Activated naive CD8-positive, alpha-beta T cell treated with anti-CD3 and anti-CD28 coated beads, Interleukin-2, amount 50 U/mL, for 24 hours (primary cell): ENCODE data around the gene DENND6A.
"Not testable (repeated sequence)": the region's sequence is repeated elsewhere in the genome, so short reads cannot be mapped to it uniquely, and the experiment has no call there.

Experiments used
- ATAC-seq: fragments of 150-1000 bp; cut with Tn5 transposase; one replicate; pipeline ENCODE4 v1.10.0; 2021
- DNase-seq: peaks from one replicate; pipeline ENCODE4 v3.0.0; 2021
- H3K27ac Mint-ChIP-seq: one replicate; pipeline ENCODE4 v1.8.0; 2021; ENCODE audit warnings: mild to moderate bottlenecking, mixed read lengths
- H3K27me3 Mint-ChIP-seq: one replicate; pipeline ENCODE4 v1.8.0; 2021; ENCODE audit warnings: mixed read lengths
- H3K36me3 Mint-ChIP-seq: one replicate; pipeline ENCODE4 v1.8.0; 2021; ENCODE audit warnings: low read depth, mixed read lengths
- H3K4me1 Mint-ChIP-seq: one replicate; pipeline ENCODE4 v1.8.0; 2021; ENCODE audit warnings: mixed read lengths
- H3K4me3 Mint-ChIP-seq: one replicate; pipeline ENCODE4 v1.8.0; 2021; ENCODE audit warnings: mild to moderate bottlenecking, moderate library complexity, mixed read lengths
- H3K9me3 Mint-ChIP-seq: one replicate; pipeline ENCODE4 v1.8.0; 2021; ENCODE audit warnings: mixed read lengths

Gene DENND6A

DNA sequence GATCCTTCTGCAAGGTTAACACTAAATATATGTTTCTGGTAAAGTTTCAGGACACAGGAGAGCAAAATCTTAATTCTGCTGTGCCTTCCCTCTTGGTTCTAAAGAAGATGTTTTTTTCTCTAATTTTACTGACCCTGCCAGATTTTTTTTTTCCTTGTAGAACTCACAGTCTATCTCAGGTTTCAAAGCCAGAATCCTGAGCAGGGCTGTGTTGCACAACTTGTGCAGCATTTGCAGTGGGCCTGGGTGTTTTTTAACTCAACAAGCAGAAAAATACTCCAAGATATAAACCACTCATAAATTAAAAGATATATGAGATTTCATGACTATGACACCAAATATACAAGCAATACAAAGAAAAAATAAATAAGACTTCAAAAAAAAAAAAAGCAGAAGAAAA is 55.5 kb downstream of the DENND6A start:
- no peak overlapping the region for H3K4me3 Mint-ChIP-seq
- DNase-seq (no peak), ATAC-seq (no peak)
- no peaks in the 10 kb centered on the region for H3K4me1 Mint-ChIP-seq
- H3K27ac Mint-ChIP-seq: no peak overlapping the region
- H3K36me3 Mint-ChIP-seq: peaks cover 33% of the 10 kb centered on the region
- H3K27me3 Mint-ChIP-seq: no peaks in the 10 kb centered on the region
- no peaks in the 10 kb centered on the region for H3K9me3 Mint-ChIP-seq

DNA sequence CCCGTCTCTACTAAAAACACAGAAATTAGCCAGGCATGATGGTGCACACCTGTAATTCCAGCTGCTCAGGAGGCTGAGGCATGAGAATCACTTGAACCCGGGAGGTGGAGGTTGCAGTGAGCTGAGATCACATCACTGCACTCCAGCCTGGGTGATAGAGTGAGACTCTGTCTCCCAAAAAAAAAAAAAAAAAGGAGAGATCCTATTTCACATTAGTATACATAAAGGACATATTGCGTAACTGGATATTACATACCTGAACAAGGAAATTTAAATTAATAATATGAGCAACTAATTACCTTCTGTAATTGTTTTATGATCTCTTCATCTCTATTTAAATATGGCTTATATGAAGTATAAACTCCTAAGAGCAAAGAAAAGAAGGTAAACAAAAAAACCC is 58.6 kb downstream of the DENND6A start:
- peaks cover 27% of the 10 kb centered on the region for H3K36me3 Mint-ChIP-seq
- H3K27ac Mint-ChIP-seq: not testable (repeated sequence)

DNA sequence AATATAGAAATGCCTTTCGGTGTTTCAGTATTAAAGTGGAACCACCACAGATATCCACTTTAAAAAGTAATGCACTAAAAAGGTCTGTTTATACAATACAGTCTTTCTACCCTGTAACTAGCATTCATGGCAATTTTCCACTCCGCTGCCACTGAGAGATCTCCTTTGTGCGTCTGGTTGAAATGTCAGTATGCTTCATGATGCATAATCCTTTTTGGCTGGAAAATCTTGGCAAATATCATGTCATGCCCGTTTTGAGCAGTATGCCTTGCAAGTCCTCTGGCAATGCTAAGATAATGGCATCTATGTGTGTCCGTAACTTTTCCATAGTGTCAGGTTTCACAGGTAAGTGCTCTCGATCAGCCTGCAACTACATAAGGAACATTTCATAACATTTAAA is 64.9 kb downstream of the DENND6A start:
- ATAC-seq (no peak), DNase-seq (no peak)
- Mint-ChIP-seq H3K4me1 (no peaks in the 10 kb centered on the region), H3K27me3 (no peaks in the 10 kb centered on the region), H3K4me3 (no peak overlapping the region), H3K36me3 (peaks cover 32% of the 10 kb centered on the region), H3K9me3 (no peaks in the 10 kb centered on the region), H3K27ac (no peak overlapping the region)

More for the DNA sequence above, 58.6 kb downstream of the DENND6A start:
- H3K4me1 Mint-ChIP-seq, H3K27me3 Mint-ChIP-seq, ATAC-seq, DNase-seq, H3K4me3 Mint-ChIP-seq, H3K9me3 Mint-ChIP-seq: not testable (repeated sequence)

DNA sequence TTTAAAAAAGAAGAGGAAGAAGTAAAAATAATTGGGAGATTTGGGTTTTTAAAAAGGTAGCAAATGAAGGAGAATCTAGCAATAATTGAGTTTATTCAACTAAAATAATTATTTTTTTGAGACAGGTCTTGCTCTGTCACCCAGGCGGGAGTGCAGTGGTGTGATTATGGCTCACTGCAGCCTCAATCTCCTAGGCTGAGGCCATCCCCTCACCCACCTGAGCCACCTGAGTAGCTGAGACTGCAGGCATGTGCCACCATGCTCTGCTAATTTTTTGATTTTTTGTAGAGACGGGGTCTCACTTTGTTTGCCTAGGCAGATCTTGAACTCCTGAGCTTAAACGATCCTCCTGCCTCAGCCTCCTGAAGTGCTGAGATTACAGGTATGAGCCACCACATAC is 68.1 kb downstream of the DENND6A start:
- H3K27me3 Mint-ChIP-seq: no peaks in the 10 kb centered on the region
- peaks cover 30% of the 10 kb centered on the region for H3K36me3 Mint-ChIP-seq
- ATAC-seq (no peak), DNase-seq (no peak)
- no peaks in the 10 kb centered on the region for H3K4me1 Mint-ChIP-seq
- H3K27ac Mint-ChIP-seq: no peak overlapping the region
- H3K9me3 Mint-ChIP-seq: no peaks in the 10 kb centered on the region
- no peak overlapping the region for H3K4me3 Mint-ChIP-seq

DNA sequence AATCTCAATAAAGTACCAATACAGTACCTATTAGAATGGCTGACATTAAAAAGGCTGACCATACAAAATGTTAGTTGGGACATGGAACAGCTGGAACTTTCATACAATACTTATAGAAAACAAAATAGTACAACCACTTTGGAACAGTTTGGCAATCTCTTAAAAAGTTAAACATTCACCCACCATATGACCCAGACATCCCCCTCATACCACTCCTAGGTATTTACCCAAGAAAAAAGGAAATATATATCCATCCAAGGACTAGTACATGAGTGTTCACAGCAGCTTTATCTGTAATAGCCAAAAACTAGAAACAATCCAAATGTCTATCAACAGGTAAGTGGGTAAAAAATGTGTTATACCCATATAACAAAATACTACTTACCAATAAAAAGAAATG is 70.5 kb downstream of the DENND6A start:
- H3K27me3 Mint-ChIP-seq: no peaks in the 10 kb centered on the region
- ATAC-seq (no peak), DNase-seq (no peak)
- no peaks in the 10 kb centered on the region for H3K9me3 Mint-ChIP-seq
- no peak overlapping the region for H3K4me3 Mint-ChIP-seq
- H3K36me3 Mint-ChIP-seq: peaks cover 24% of the 10 kb centered on the region
- H3K27ac Mint-ChIP-seq: no peak overlapping the region
- H3K4me1 Mint-ChIP-seq: no peaks in the 10 kb centered on the region

DNA sequence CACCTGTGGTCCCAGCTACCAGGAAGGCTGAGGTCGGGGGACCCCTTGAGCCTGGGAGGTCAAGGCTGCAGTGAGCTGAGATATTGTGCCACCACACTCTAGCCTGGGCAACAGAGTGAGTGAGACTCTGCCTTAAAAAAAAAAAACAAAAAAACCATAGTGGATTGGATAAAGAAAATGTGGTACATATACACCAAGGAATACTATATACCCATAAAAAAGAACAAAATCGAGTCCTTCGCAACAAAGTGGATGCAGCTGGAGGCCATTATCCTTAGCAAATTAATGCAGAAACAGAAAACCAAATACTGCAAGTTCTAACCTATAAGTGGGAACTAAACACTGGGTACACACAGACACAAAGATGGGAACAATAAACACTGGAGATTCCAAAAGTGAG is 75.1 kb downstream of the DENND6A start:
- DNase-seq: no peak
- Mint-ChIP-seq H3K9me3 (no peaks in the 10 kb centered on the region), H3K4me1 (no peaks in the 10 kb centered on the region), H3K27me3 (no peaks in the 10 kb centered on the region), H3K4me3 (no peak overlapping the region), H3K36me3 (peaks cover 7% of the 10 kb centered on the region), H3K27ac (no peak overlapping the region)
- ATAC-seq: no peak

DNA sequence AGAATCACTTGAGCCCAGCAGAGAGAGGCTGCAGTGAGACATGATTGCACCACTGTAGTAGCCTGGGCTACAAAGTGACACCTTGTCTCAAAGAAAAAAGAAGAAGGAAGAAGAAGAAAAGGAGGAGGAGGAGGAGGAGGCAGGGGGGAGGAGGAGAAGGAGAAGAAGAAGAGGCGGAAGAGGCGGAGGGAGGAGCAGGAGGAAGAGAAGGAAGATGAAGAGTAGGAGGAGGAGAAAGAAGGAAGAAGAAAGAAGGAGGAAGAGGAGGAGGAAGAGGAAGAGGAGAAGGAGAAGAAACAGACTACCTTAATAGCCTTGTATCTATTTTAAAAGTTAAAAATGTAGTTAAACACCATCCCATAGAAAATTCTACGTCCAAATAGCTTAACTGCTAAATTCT is 76.6 kb downstream of the DENND6A start:
- no peak overlapping the region for H3K4me3 Mint-ChIP-seq
- H3K27me3 Mint-ChIP-seq: no peaks in the 10 kb centered on the region
- H3K9me3 Mint-ChIP-seq: peaks cover 3% of the 10 kb centered on the region
- peaks cover 12% of the 10 kb centered on the region for H3K36me3 Mint-ChIP-seq
- no peak overlapping the region for H3K27ac Mint-ChIP-seq
- DNase-seq (no peak), ATAC-seq (no peak)
- H3K4me1 Mint-ChIP-seq: no peaks in the 10 kb centered on the region

DNA sequence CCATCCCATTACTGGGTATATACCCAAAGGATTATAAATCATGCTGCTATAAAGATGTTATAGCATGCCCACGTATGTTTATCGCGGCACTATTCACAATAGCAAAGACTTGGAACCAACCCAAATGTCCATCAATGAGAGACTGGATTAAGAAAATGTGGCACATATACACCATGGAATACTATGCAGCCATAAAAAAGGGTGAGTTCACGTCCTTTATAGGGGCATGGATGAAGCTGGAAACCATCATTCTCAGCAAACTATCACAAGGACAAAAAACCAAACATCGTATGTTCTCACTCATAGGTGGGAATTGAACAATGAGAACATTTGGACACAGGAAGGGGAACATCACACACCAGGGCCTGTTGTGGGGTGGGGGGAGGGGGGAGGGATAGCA is 81.0 kb downstream of the DENND6A start:
- Mint-ChIP-seq H3K9me3 (peaks cover 21% of the 10 kb centered on the region), H3K36me3 (peaks cover 25% of the 10 kb centered on the region)
- not testable (repeated sequence) for H3K4me3 Mint-ChIP-seq, DNase-seq, ATAC-seq, H3K4me1 Mint-ChIP-seq, H3K27me3 Mint-ChIP-seq, H3K27ac Mint-ChIP-seq

DNA sequence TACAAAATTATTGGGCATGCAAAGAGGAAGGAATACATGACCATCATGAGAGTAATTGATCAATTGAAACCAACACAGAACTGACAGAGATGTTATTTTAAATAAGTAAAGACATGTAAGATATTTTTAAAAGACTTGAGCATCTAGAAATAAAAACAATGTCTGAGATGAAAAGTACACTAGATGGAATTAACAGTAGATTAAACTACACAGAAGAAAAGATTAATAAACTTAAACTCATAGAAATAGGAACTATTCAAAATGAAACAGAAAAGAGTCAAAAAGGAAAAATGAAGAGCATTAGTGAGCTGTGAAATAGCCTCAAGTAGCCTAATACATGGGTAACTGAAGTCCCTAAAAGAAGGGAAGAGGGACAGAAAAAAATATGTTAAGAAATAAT is 87.2 kb downstream of the DENND6A start:
- Mint-ChIP-seq H3K27ac (no peak overlapping the region), H3K36me3 (peaks cover 43% of the 10 kb centered on the region)

DNA sequence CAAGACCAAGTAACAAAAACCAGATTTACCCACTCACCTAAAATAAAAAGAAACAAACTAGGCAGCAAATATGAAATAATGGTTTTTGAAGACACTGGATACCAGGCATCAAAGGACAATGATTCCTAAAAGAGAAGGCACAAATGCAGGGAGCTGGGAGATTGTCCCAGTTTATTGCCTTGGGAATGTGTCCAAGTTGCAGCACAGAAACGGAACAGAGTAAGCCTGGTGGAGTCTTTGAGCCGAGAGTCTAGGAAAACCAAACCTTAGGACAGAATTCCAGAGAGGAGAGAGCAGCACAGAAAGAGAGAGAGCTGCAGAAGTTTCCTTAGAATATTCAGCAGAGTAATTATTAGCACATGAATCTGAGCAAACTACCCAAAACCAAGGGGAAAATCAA is 87.9 kb downstream of the DENND6A start:
- no peak overlapping the region for H3K27ac Mint-ChIP-seq
- no peak overlapping the region for H3K4me3 Mint-ChIP-seq
- H3K4me1 Mint-ChIP-seq: no peaks in the 10 kb centered on the region
- H3K9me3 Mint-ChIP-seq: peaks cover 29% of the 10 kb centered on the region
- DNase-seq (no peak), ATAC-seq (no peak)
- no peaks in the 10 kb centered on the region for H3K27me3 Mint-ChIP-seq
- peaks cover 43% of the 10 kb centered on the region for H3K36me3 Mint-ChIP-seq

More for the DNA sequence above, 87.2 kb downstream of the DENND6A start:
- no peak for DNase-seq
- no peaks in the 10 kb centered on the region for H3K27me3 Mint-ChIP-seq
- no peak for ATAC-seq
- peaks cover 29% of the 10 kb centered on the region for H3K9me3 Mint-ChIP-seq
- H3K4me3 Mint-ChIP-seq: no peak overlapping the region
- no peaks in the 10 kb centered on the region for H3K4me1 Mint-ChIP-seq

DNA sequence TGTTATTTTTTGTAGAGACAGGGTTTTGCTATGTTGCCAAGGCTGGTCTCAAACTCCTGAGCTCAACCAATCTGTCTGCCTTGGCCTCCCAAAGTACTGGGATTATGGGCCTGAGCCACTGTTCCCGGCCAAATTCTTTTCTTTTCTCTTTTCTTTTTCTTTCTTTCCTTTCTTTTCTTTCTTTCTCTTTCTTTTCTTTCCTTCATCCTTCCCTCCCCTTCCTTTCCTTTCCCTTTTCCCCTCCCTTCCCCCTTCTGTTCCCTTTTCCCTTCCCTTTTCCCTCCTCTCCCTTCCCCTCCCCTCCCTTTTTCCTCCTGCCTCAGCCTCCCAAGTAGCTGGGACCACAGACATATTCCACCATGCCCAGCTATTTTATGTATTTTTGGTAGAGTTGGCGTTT is 92.7 kb downstream of the DENND6A start:
- DNase-seq (no peak), ATAC-seq (no peak)
- peaks cover under 1% of the 10 kb centered on the region for H3K9me3 Mint-ChIP-seq
- no peak overlapping the region for H3K4me3 Mint-ChIP-seq
- H3K27me3 Mint-ChIP-seq: peaks cover 3% of the 10 kb centered on the region
- H3K36me3 Mint-ChIP-seq: peaks cover 30% of the 10 kb centered on the region
- peak overlapping the region; percentile 59 for H3K27ac Mint-ChIP-seq
- H3K4me1 Mint-ChIP-seq: peaks cover 21% of the 10 kb centered on the region

DNA sequence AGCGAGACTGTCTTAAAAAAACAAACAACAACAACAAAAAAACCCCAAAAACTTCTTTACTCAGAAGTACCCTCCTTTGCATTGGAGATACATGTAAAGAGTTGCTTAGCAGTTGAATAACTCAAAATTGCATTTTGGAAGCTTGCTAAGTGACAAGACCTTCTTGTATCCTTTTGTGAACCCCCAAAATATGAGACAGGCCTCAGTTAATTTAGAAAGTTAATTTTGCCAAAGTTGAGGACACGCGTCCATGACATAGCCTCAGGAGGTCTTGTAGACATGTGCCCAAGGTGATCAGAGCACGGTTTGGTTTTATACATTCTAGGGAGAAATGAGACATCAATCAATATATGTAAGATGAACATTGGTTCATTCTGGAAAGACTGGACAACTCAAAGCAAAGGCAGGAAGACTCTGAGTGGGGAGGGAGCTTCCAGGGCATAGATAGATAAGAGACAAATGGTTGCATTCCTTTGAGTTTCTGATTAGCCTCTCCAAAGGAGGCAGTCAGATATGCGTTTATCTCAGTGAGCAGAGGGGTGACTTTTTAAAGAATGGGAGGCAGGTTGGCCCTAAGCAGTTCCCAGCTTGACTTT is 94.0 kb downstream of the DENND6A start:
- H3K4me3 Mint-ChIP-seq: peak overlapping the region; percentile 98
- H3K27me3 Mint-ChIP-seq: peaks cover 3% of the 10 kb centered on the region
- DNase-seq (no peak), ATAC-seq (no peak)
- H3K36me3 Mint-ChIP-seq: peaks cover 35% of the 10 kb centered on the region
- no peaks in the 10 kb centered on the region for H3K9me3 Mint-ChIP-seq
- peak overlapping the region; percentile 100 for H3K27ac Mint-ChIP-seq
- H3K4me1 Mint-ChIP-seq: peaks cover 32% of the 10 kb centered on the region

DNA sequence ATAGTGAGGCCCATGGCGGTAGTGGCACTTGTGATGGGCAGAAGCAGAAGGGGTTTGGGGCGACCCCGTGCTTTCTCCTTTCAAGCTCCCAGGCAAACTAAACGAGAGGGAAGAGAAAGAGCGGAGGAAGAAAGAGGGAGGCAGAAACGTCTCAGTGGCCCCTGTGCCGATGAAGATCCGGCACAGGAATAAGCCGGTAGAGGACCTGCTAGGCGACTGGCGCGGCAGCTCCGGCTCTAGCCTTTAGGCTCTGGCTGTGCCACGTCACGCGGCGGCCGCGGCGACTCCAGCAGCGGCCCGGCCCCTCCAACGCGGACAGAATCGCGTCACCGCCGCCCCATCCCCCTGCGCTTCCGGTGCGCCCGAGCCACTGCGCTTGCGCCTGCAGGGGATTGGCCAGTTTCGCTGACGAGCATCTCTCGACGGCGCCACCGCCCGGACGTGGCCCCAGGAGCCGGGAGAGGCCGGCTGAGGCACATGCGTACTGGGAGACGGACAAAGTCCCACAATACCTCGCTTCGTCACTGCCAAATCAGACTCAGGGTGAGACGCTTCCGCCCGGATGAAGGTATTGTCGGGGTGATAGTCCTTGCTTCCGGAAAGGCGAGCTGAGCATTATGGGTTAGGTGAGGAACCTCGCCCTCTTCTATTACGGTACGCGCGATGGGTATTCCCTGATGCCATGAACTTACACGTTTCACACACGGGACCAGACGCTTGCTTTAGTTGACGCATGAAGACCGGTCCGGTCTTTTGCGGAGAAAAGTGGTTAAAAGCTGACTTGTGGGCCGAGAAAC is 95.6 kb downstream of the DENND6A start, which contains the start of gene ARF4:
TSS of gene ARF4 (minus strand) at position 218 of the 797 bp plus-strand sequence. CDS start at position 14, 204 bp downstream.
- H3K9me3 Mint-ChIP-seq: no peaks in the 10 kb centered on the region
- peak within 1 kb of the TSS; percentile 98 for H3K4me3 Mint-ChIP-seq
- peak; percentile 99 for DNase-seq
- H3K36me3 Mint-ChIP-seq: peaks cover 35% of the 10 kb centered on the region
- peak; percentile 97 for ATAC-seq
- peak within 1 kb of the TSS; percentile 100 for H3K27ac Mint-ChIP-seq
- peaks cover 3% of the 10 kb centered on the region for H3K27me3 Mint-ChIP-seq
- H3K4me1 Mint-ChIP-seq: peaks cover 43% of the 10 kb centered on the region

DNA sequence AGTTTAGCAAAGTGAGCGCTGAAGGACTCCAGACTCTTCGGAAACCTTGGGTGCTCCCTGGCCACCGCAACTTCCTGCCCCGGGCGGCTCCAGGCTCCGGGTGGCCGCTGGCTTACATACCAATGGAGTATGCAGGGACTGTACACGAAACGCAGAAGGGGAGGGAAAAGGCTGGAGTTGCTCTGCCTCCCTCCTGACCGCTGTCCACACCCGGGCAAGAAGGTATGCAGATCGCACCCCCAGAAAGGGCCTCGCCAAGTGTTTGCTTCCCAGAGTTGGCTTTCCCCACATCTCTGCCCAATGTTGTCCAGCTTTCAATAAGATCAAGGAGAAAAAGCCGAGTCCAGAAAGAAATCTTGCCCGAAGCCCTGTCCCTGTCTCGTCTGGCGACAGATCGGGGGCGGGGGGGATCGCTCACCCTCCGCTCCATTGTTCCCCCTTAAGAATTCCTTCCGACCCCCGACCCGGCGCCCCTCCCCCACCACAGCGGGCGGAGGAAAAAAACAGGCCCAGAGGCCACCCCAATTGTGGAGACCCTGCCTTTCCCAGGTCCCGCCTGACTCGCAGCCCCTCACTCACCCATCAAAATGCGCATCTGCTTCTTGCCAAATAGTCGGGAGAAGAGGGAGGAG is 96.3 kb downstream of the DENND6A start:
- H3K27ac Mint-ChIP-seq: peak overlapping the region; percentile 100
- peaks cover 45% of the 10 kb centered on the region for H3K4me1 Mint-ChIP-seq
- no peaks in the 10 kb centered on the region for H3K9me3 Mint-ChIP-seq
- peaks cover 3% of the 10 kb centered on the region for H3K27me3 Mint-ChIP-seq
- H3K4me3 Mint-ChIP-seq: peak overlapping the region; percentile 98
- DNase-seq: peak; percentile 63
- peaks cover 34% of the 10 kb centered on the region for H3K36me3 Mint-ChIP-seq
- no peak for ATAC-seq

DNA sequence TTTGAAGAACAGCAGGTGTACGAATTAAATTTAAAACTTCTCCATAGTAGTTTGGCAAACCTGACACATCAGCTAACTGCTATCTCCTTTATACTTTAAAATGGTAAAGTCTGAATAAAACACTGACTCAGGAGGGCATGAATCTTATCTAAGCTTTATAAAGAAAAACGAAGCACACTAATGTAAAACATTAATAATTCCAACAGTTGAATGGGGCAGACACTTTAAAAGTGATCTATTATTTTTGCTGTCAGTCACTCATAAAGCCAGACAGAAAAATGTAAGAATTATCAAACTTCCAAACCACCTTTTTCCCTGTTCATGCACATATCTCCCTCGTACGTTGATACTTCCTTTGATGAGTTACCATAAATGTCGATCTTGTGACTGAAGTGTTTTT is 98.3 kb downstream of the DENND6A start:
- Mint-ChIP-seq H3K4me3 (peak overlapping the region; percentile 98), H3K9me3 (no peaks in the 10 kb centered on the region), H3K27me3 (peaks cover 3% of the 10 kb centered on the region), H3K4me1 (peaks cover 47% of the 10 kb centered on the region), H3K36me3 (peaks cover 36% of the 10 kb centered on the region), H3K27ac (peak overlapping the region; percentile 59)
- no peak for ATAC-seq
- no peak for DNase-seq
